ENCODE measurements around the gene PRKCSH. TPM values are rescaled to one million over a fixed set of nuclear protein-coding genes. Genes with fewer than 3 reads are reported as not detected.

The PRKCSH gene
- polyA plus RNA-seq, 1 of the 3 experiments (the other 2 are of a cell fraction), result 502 TPM

DNA sequence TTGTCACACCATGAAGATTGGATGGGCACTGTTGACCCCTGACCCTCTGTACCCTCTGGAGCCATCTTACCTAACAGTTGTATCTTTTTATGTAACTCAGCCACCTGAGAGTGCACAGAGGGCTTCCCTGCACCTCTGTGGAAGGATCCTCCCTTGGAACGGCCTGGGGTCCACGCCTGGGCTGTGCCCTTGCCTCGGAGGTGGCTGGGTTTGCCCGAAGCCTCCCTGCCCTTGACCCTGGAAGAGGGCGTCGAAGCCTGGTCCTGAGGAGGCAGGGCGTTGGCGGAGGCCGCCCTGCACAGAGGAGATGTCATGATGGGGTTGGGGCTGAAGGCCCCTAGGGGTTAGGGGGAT, 755 bp upstream of the PRKCSH start:
- ChIA-PET CTCF (interaction anchor here (0.7 to 3.5 kb wide), 23 partner anchors 8 to 168 kb away, joined by 3 to 54 read pairs (median 5); partner anchors contain the start of genes ELAVL3, EPOR, RGL3 and SWSAP1), POLR2A (interaction anchor here (0.6 to 1.8 kb wide), 7 partner anchors 9 to 60 kb away, joined by 3 to 14 read pairs (median 5); partner anchors contain the start of genes EPOR, RGL3 and SWSAP1)
- peak overlapping the region; percentile 67 to 73 for H3K27ac ChIP-seq (ENCODE audit: low read depth in 2 of 2, low read length in 1 of 2)
- peak overlapping the region; percentile 51 to 62 for H3K4me3 ChIP-seq (ENCODE audit: low read depth in 2 of 2, low read length in 1 of 2)
- 8% methylated on average over 4 of the region's 9 CpGs for WGBS (ENCODE audit: low lambda C conversion rate)
- H4K20me1 ChIP-seq (ENCODE audit: insufficient read depth), result no peaks in the 10 kb centered on the region
- peak overlapping the region; percentile 99 for H2AFZ ChIP-seq (ENCODE audit: low read depth)
- H3K4me2 ChIP-seq, result peak overlapping the region; percentile 92
- no peaks in the 10 kb centered on the region for H3K27me3 ChIP-seq (ENCODE audit: insufficient read depth)
- H3F3A ChIP-seq (replicated peaks; ENCODE audit: insufficient read depth), result peaks cover 5% of the 10 kb centered on the region
- TF ChIP-seq, protein P1, sequence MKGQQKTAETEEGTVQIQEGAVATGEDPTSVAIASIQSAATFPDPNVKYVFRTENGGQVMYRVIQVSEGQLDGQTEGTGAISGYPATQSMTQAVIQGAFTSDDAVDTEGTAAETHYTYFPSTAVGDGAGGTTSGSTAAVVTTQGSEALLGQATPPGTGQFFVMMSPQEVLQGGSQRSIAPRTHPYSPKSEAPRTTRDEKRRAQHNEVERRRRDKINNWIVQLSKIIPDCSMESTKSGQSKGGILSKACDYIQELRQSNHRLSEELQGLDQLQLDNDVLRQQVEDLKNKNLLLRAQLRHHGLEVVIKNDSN (IDR thresholded peaks at IDR 0.05; ENCODE audit: borderline replicate concordance, low read depth), result no peak
- TF ChIP-seq RCOR1 (IDR thresholded peaks at IDR 0.05; ENCODE audit: low read length) (no peak), SIN3A (IDR thresholded peaks at IDR 0.05; ENCODE audit: borderline replicate concordance, low read depth, low read length) (no peak), RAD21 (IDR thresholded peaks at IDR 0.05; ENCODE audit: low read length) (no peak)
- peak overlapping the region; percentile 61 for H3K9ac ChIP-seq
- no peak for DNase-seq
- no peaks in the 10 kb centered on the region for H3K9me2 ChIP-seq
- peaks cover 5 to 12% of the 10 kb centered on the region in 2 experiments; a peak in 1 of 4 replicates for H3K4me1 ChIP-seq (ENCODE audit: control insufficient read depth in 1 of 2, insufficient read depth in 2 of 2, low read depth in 1 of 2, low read length in 1 of 2)
- peaks cover 18 to 25% of the 10 kb centered on the region in 2 experiments for H3K36me3 ChIP-seq (replicated peaks in 1 of 2; ENCODE audit: control insufficient read depth in 1 of 2, insufficient read depth in 2 of 2, low read length in 1 of 2)
- H3K9me3 ChIP-seq, result no peaks in the 10 kb centered on the region
- peaks cover 37% of the 10 kb centered on the region for H3K79me2 ChIP-seq (ENCODE audit: insufficient read depth)

DNA sequence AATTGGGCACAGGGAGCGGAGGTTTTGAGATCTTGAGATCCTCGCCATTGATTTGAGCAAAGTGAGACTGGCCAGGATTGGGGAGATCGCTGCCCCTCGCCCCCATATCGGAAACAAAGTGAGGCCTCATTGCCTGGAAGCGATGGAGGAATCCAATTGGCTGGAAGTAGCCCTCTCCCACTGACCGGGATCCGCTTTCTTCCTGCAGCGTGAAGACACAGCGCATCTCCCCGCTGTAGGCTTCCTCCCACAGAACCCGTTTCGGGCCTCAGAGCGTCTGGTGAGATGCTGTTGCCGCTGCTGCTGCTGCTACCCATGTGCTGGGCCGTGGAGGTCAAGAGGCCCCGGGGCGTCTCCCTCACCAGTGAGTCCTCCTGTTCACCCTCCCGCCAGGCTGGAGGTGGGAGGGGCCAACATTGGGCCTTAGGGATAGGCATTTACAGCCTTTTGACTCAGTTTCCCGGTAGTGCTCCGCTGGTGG, 438 bp downstream of the PRKCSH start:
- ChIA-PET CTCF (interaction anchor here (0.6 to 3.5 kb wide), 22 partner anchors 8 to 169 kb away, joined by 3 to 54 read pairs (median 5); partner anchors contain the start of genes EPOR, RGL3 and SWSAP1), POLR2A (interaction anchor here (1.3 to 1.8 kb wide), 5 partner anchors 8 to 142 kb away, joined by 3 to 14 read pairs (median 7); partner anchors contain the start of genes EPOR, RGL3 and SWSAP1)
- no peaks in the 10 kb centered on the region for H3K9me2 ChIP-seq
- no peaks in the 10 kb centered on the region for H3K27me3 ChIP-seq (ENCODE audit: insufficient read depth)
- H3K36me3 ChIP-seq (replicated peaks in 1 of 2; ENCODE audit: control insufficient read depth in 1 of 2, insufficient read depth in 2 of 2, low read length in 1 of 2), result peaks cover 18 to 34% of the 10 kb centered on the region in 2 experiments
- H3K4me3 ChIP-seq (ENCODE audit: low read depth in 2 of 2, low read length in 1 of 2), result peak overlapping the region; percentile 69 to 83
- DNase-seq, result peak; percentile 53
- H3K9ac ChIP-seq, result peak overlapping the region; percentile 76
- WGBS (ENCODE audit: low lambda C conversion rate), result 0% methylated on average over 3 of the region's 21 CpGs
- peak overlapping the region; percentile 99 for H3K4me2 ChIP-seq
- H4K20me1 ChIP-seq (ENCODE audit: insufficient read depth), result no peaks in the 10 kb centered on the region
- H3K9me3 ChIP-seq, result no peaks in the 10 kb centered on the region
- H3F3A ChIP-seq (replicated peaks; ENCODE audit: insufficient read depth), result peaks cover 5% of the 10 kb centered on the region
- peaks cover 44% of the 10 kb centered on the region for H3K79me2 ChIP-seq (ENCODE audit: insufficient read depth)
- peak overlapping the region; percentile 57 to 73 for H3K27ac ChIP-seq (ENCODE audit: low read depth in 2 of 2, low read length in 1 of 2)
- peaks cover 5 to 12% of the 10 kb centered on the region in 2 experiments; a peak in 1 of 4 replicates for H3K4me1 ChIP-seq (ENCODE audit: control insufficient read depth in 1 of 2, insufficient read depth in 2 of 2, low read depth in 1 of 2, low read length in 1 of 2)
- H2AFZ ChIP-seq (ENCODE audit: low read depth), result peak overlapping the region; percentile 80; the same call in 1 of the 2 replicates
- TF ChIP-seq RCOR1 (IDR thresholded peaks at IDR 0.05; ENCODE audit: low read length) (no peak), FOXJ3 (CRISPR knock-in tag; IDR thresholded peaks at IDR 0.05) (no peak), FOXM1 (IDR thresholded peaks at IDR 0.05; ENCODE audit: low read depth) (no peak), RFX5 (IDR thresholded peaks at IDR 0.05; ENCODE audit: low read length) (no peak), ELF1 (IDR thresholded peaks at IDR 0.05) (no peak), JUND (IDR thresholded peaks at IDR 0.05) (no peak), MXI1 (IDR thresholded peaks at IDR 0.05; ENCODE audit: low read depth, low read length) (no peak), TCF12 (IDR thresholded peaks at IDR 0.05) (no peak), SMC3 (IDR thresholded peaks at IDR 0.05; ENCODE audit: low read depth, low read length) (no peak), RAD21 (IDR thresholded peaks at IDR 0.05; ENCODE audit: low read length) (no peak), NRF1 (IDR thresholded peaks at IDR 0.05; ENCODE audit: low read depth, low read length) (no peak), GABPA (IDR thresholded peaks at IDR 0.05; ENCODE audit: low read depth) (no peak)
- TF ChIP-seq, protein P2, sequence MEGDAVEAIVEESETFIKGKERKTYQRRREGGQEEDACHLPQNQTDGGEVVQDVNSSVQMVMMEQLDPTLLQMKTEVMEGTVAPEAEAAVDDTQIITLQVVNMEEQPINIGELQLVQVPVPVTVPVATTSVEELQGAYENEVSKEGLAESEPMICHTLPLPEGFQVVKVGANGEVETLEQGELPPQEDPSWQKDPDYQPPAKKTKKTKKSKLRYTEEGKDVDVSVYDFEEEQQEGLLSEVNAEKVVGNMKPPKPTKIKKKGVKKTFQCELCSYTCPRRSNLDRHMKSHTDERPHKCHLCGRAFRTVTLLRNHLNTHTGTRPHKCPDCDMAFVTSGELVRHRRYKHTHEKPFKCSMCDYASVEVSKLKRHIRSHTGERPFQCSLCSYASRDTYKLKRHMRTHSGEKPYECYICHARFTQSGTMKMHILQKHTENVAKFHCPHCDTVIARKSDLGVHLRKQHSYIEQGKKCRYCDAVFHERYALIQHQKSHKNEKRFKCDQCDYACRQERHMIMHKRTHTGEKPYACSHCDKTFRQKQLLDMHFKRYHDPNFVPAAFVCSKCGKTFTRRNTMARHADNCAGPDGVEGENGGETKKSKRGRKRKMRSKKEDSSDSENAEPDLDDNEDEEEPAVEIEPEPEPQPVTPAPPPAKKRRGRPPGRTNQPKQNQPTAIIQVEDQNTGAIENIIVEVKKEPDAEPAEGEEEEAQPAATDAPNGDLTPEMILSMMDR (IDR thresholded peaks at IDR 0.05), result no peak
- TF ChIP-seq, protein P3, sequence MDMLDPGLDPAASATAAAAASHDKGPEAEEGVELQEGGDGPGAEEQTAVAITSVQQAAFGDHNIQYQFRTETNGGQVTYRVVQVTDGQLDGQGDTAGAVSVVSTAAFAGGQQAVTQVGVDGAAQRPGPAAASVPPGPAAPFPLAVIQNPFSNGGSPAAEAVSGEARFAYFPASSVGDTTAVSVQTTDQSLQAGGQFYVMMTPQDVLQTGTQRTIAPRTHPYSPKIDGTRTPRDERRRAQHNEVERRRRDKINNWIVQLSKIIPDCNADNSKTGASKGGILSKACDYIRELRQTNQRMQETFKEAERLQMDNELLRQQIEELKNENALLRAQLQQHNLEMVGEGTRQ (IDR thresholded peaks at IDR 0.05; ENCODE audit: borderline replicate concordance, low read depth, low read length), result no peak
- TF ChIP-seq, protein P4, sequence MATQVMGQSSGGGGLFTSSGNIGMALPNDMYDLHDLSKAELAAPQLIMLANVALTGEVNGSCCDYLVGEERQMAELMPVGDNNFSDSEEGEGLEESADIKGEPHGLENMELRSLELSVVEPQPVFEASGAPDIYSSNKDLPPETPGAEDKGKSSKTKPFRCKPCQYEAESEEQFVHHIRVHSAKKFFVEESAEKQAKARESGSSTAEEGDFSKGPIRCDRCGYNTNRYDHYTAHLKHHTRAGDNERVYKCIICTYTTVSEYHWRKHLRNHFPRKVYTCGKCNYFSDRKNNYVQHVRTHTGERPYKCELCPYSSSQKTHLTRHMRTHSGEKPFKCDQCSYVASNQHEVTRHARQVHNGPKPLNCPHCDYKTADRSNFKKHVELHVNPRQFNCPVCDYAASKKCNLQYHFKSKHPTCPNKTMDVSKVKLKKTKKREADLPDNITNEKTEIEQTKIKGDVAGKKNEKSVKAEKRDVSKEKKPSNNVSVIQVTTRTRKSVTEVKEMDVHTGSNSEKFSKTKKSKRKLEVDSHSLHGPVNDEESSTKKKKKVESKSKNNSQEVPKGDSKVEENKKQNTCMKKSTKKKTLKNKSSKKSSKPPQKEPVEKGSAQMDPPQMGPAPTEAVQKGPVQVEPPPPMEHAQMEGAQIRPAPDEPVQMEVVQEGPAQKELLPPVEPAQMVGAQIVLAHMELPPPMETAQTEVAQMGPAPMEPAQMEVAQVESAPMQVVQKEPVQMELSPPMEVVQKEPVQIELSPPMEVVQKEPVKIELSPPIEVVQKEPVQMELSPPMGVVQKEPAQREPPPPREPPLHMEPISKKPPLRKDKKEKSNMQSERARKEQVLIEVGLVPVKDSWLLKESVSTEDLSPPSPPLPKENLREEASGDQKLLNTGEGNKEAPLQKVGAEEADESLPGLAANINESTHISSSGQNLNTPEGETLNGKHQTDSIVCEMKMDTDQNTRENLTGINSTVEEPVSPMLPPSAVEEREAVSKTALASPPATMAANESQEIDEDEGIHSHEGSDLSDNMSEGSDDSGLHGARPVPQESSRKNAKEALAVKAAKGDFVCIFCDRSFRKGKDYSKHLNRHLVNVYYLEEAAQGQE (IDR thresholded peaks at IDR 0.05; ENCODE audit: low read depth, low read length), result no peak
- TF ChIP-seq, protein P5, sequence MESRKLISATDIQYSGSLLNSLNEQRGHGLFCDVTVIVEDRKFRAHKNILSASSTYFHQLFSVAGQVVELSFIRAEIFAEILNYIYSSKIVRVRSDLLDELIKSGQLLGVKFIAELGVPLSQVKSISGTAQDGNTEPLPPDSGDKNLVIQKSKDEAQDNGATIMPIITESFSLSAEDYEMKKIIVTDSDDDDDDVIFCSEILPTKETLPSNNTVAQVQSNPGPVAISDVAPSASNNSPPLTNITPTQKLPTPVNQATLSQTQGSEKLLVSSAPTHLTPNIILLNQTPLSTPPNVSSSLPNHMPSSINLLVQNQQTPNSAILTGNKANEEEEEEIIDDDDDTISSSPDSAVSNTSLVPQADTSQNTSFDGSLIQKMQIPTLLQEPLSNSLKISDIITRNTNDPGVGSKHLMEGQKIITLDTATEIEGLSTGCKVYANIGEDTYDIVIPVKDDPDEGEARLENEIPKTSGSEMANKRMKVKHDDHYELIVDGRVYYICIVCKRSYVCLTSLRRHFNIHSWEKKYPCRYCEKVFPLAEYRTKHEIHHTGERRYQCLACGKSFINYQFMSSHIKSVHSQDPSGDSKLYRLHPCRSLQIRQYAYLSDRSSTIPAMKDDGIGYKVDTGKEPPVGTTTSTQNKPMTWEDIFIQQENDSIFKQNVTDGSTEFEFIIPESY (IDR thresholded peaks at IDR 0.05; ENCODE audit: borderline replicate concordance, low read depth), result no peak

All from SK-N-SH (cell line).